ENCODE data around the gene GCLC. TPM values are rescaled to one million over a fixed set of nuclear protein-coding genes. Genes with fewer than 3 reads are reported as not detected.

The GCLC gene
- total and polyA plus RNA-seq, 2 donors (not counting 1 experiment from before 2014, with no cell fraction given), result 10.7 to 25.8 TPM

GRCh38 chr6:53528107-53528506 is 16.8 kb downstream of the GCLC start:
- Histone ChIP-seq H3K9me3 (ENCODE audit: control extremely low read depth in 1 of 3, control insufficient read depth in 2 of 3, insufficient read depth in 1 of 3, low read length in 2 of 3) (no peaks in the 10 kb centered on the region), H3K27me3 (replicated peaks in 1 of 4; ENCODE audit: control extremely low read depth in 1 of 4, control insufficient read depth in 3 of 4, insufficient read depth in 4 of 4, low read length in 3 of 4) (no peaks in the 10 kb centered on the region), H3K27ac (ENCODE audit: low read length in 2 of 2) (no peak overlapping the region), H2AFZ (ENCODE audit: insufficient read depth, low read depth, low read length, poor library complexity, severe bottlenecking) (no peak overlapping the region), H3K4me1 (ENCODE audit: control insufficient read depth in 2 of 2, insufficient read depth in 2 of 2, low read length in 2 of 2) (peaks cover 7 to 13% of the 10 kb centered on the region in 2 donors), H3K79me2 (ENCODE audit: control insufficient read depth, insufficient read depth, low read length) (peaks cover 49% of the 10 kb centered on the region), H3K4me3 (ENCODE audit: control extremely low read depth in 1 of 5, extremely low read depth in 1 of 5, insufficient read depth in 1 of 5, low read depth in 2 of 5, low read length in 4 of 5) (no peak overlapping the region), H3K9ac (ENCODE audit: low read length) (no peak overlapping the region), H4K20me1 (ENCODE audit: control insufficient read depth, insufficient read depth, low read length, poor library complexity, severe bottlenecking) (no peaks in the 10 kb centered on the region), H3K36me3 (replicated peaks in 1 of 2; ENCODE audit: control extremely low read depth in 1 of 2, control insufficient read depth in 1 of 2, extremely low read depth in 1 of 2, insufficient read depth in 2 of 2, low read length in 1 of 2) (no peaks in the 10 kb centered on the region), H3K4me2 (replicated peaks; ENCODE audit: low read depth, low read length, poor library complexity, severe bottlenecking) (no peak overlapping the region)
- no peak overlapping the region for H3K27ac Mint-ChIP-seq
- intact Hi-C loops (cut with micrococcal nuclease), result no loop called here
- DNase-seq (no peak), ATAC-seq (ENCODE audit: low read depth) (no peak)
- H3K4me3 Mint-ChIP-seq, result no peak overlapping the region
- no peak for TF ChIP-seq EZH2 (IDR thresholded peaks at IDR 0.05; ENCODE audit: borderline replicate concordance, insufficient read depth, low read depth, low read length, poor library complexity, severe bottlenecking)
- no peak for TF ChIP-seq CTCF (IDR thresholded peaks at IDR 0.05)
- H3K4me1 Mint-ChIP-seq, result peaks cover 25% of the 10 kb centered on the region
- no peaks in the 10 kb centered on the region for H3K27me3 Mint-ChIP-seq
- POLR2A ChIA-PET, result no interaction called here
- CTCF ChIA-PET, result no interaction called here
- no peaks in the 10 kb centered on the region for H3K9me3 Mint-ChIP-seq (ENCODE audit: insufficient read depth)

GRCh38 chr6:53527249-53527765 is 17.6 kb downstream of the GCLC start:
- no peak for DNase-seq
- Mint-ChIP-seq H3K9me3 (ENCODE audit: insufficient read depth) (no peaks in the 10 kb centered on the region), H3K27ac (no peak overlapping the region), H3K4me1 (peaks cover 17% of the 10 kb centered on the region), H3K27me3 (no peaks in the 10 kb centered on the region), H3K4me3 (no peak overlapping the region)
- H3K27me3 ChIP-seq (replicated peaks in 1 of 4; ENCODE audit: control extremely low read depth in 1 of 4, control insufficient read depth in 3 of 4, insufficient read depth in 4 of 4, low read length in 3 of 4), result no peaks in the 10 kb centered on the region
- H3K79me2 ChIP-seq (ENCODE audit: control insufficient read depth, insufficient read depth, low read length), result peaks cover 46% of the 10 kb centered on the region
- no peak for ATAC-seq (ENCODE audit: low read depth)
- no peak for TF ChIP-seq CTCF (IDR thresholded peaks at IDR 0.05)
- intact Hi-C loops (cut with micrococcal nuclease), result no loop called here
- H3K4me3 ChIP-seq (ENCODE audit: control extremely low read depth in 1 of 5, extremely low read depth in 1 of 5, insufficient read depth in 1 of 5, low read depth in 2 of 5, low read length in 4 of 5), result no peak overlapping the region
- 96% methylated on average over 3 of the region's 4 CpGs for WGBS (ENCODE audit: insufficient coverage)
- no peaks in the 10 kb centered on the region for H4K20me1 ChIP-seq (ENCODE audit: control insufficient read depth, insufficient read depth, low read length, poor library complexity, severe bottlenecking)
- no peak overlapping the region for H3K4me2 ChIP-seq (replicated peaks; ENCODE audit: low read depth, low read length, poor library complexity, severe bottlenecking)
- H2AFZ ChIP-seq (ENCODE audit: insufficient read depth, low read depth, low read length, poor library complexity, severe bottlenecking), result no peak overlapping the region
- no peaks in the 10 kb centered on the region for H3K9me3 ChIP-seq (ENCODE audit: control extremely low read depth in 1 of 3, control insufficient read depth in 2 of 3, insufficient read depth in 1 of 3, low read length in 2 of 3)
- CTCF ChIA-PET, result interaction anchor here (0.9 kb wide), 1 partner anchor 18 kb away, joined by 3 read pairs; the partner anchor contains the start of gene GCLC
- H3K9ac ChIP-seq (ENCODE audit: low read length), result no peak overlapping the region
- H3K4me1 ChIP-seq (ENCODE audit: control insufficient read depth in 2 of 2, insufficient read depth in 2 of 2, low read length in 2 of 2), result peaks cover 3 to 9% of the 10 kb centered on the region in 2 donors
- no peaks in the 10 kb centered on the region for H3K36me3 ChIP-seq (replicated peaks in 1 of 2; ENCODE audit: control extremely low read depth in 1 of 2, control insufficient read depth in 1 of 2, extremely low read depth in 1 of 2, insufficient read depth in 2 of 2, low read length in 1 of 2)
- POLR2A ChIA-PET, result interaction anchor here (0.7 kb wide), 1 partner anchor 248 kb away, joined by 3 read pairs; no protein-coding TSS in a partner anchor
- H3K27ac ChIP-seq (ENCODE audit: low read length in 2 of 2), result no peak overlapping the region

Data from B cell (primary cell).